Stimulated activated CD8-positive, alpha-beta memory T cell treated with anti-CD3 and anti-CD28 coated beads, Interleukin-2, amount 100 ng/mL, for 48 hours (primary cell): ENCODE measurements around the gene ZNF578.
"Not testable (repeated sequence)": the region's sequence is repeated elsewhere in the genome, so short reads cannot be mapped to it uniquely, and the experiment has no call there.

ENCODE experiments used
- DNase-seq, 2 donors: peaks; one replicate each; pipeline ENCODE4 v3.0.0-alpha.2; 2020; ENCODE audit warnings: low read depth in 2 of 2

The ZNF578 gene

DNA sequence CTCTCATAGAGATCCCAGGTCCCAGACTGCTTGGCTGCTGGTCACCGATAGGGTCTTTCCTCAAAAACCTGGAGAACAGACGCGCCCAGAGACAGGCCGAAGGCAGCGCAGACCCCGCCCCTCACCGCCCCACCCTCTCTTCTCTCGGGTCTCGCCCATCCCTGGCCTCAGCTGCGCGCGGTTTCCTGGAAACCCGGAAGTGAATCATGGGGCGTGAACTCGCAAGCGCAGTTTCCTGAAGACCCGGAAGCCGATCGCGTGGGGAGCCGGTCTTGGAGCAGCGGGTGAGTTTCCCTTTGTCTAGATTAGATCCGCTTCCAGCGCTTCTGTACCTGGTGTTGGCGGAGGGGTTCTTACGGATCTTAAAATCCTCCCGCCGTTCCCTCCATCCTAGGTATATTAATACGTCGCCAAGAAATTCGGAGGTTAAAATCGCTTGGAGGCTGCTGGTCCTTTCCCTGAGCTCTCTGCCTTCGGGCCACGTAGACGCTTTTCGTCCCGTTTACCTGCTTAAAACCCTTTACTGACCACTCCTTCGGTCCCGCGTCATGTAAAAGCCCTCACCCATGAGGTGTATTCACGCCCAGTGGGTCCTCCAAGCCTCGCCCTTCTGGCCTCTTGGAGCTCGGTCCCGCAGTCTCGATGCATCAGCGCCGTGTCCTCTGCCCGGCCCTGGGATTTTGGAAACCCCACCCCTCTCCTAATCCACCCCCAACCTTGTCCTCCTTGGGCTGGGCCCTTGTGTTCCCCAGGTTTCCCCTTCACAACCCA, at the start of gene ZNF578:
Gene ZNF578 (plus strand): TSS at position 230 of the 771 bp plus-strand sequence. CDS start 48,293 bp downstream, outside the sequence.
- DNase-seq, result peak; percentile 49 to 50

GRCh38 chr19:52410276-52410675, 43.1 kb upstream of the ZNF578 start:
- no peak for DNase-seq

GRCh38 chr19:52415711-52416110, 37.6 kb upstream of the ZNF578 start:
- no peak for DNase-seq

- no peak for DNase-seq
Measured at GRCh38 chr19:52428937-52429336, 24.4 kb upstream of the ZNF578 start, which contains the start of gene ZNF534. ZNF534 (plus strand) TSS chr19:52429148; CDS start chr19:52431475, 2,327 bp downstream.

- DNase-seq, result no peak
Measured at GRCh38 chr19:52442179-52442578, 11.2 kb upstream of the ZNF578 start.

- DNase-seq, result no peak
Measured at GRCh38 chr19:52444506-52444905, 8.8 kb upstream of the ZNF578 start.

DNA sequence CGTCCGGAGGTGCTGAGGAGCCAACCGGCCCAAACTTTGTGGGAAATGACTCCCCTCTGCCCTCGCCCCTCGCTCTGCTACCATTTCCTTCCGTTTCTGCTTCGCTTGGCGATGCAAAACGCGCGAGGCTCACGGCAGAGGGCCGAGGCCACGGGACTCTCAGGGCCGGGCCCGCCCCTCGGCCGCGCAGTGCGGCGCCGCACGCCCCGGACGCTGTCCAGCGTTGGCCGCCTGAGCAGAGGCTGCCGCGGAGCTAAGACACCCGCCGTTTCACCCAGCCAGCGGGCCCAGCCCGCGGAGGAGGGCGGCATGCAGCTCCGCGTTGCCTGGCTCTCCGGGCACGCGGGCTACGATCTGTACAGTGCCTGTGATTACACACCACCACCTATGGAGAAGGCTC, 2.1 kb upstream of the ZNF578 start:
- DNase-seq, result no peak

DNA sequence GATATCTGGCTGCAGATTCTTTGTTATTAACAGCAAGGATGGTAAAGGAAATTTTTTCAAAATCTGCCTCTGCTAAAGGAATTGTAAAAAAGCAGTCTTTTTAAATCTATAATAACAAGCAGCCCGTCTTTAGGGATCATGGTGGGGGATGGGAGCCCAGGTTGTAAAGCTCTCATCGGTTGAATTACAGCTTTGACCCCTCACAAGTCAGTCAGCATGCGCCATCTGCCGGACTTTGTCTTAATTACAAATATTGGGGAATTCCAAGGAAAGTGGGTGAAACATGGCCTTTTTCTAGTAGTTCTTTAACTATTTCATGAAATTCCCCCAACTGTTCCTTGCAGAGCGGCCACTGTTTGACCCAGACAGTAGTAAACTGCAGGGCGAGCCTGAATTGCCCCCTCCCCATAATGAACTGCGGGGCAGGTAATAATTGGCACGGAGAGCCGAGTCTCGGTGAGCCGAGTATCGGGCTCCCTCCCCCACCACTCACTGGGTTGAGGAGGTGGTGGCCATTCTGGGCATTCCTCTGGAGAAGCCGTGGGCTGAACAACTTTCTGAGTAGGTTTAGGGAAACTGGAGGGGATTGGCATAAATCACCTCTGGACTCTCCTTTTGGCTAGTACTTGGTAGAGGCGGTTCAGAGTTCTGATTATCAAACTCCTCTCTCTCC, 11.6 kb downstream of the ZNF578 start:
- no peak for DNase-seq

DNA sequence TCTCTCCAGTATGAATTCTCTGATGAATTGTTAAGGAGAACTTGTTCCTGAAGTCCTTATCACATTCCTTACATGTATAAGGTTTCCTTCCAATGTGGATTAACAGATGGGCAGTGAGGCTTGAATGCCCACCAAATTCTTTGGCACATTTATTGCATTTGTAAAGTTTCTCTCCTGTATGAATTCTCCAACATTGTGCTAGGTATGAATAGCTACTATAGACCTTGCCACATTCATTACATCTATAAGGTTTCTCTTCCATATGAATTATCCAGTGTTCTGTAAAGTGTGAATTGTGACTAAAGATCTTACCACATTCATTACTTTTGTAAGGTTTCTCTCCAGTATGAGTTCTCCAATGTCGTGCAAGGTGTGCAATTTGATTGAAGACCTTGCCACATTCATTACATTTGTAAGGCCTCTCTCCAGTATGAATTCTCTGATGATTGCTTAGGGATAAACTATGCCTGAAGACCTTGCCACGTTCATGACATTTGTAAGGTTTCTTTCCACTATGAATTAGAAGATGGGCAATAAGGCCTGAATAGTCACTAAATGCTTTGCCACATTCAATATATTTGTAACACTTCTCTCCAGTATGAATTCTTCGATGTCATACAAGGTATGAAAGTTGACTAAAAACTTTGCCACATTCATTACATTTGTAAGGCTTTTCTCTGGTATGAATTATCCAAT, 20.4 kb downstream of the ZNF578 start:
- no peak for DNase-seq

GRCh38 chr19:52474351-52475127, 21.2 kb downstream of the ZNF578 start:
- DNase-seq, result no peak

DNA sequence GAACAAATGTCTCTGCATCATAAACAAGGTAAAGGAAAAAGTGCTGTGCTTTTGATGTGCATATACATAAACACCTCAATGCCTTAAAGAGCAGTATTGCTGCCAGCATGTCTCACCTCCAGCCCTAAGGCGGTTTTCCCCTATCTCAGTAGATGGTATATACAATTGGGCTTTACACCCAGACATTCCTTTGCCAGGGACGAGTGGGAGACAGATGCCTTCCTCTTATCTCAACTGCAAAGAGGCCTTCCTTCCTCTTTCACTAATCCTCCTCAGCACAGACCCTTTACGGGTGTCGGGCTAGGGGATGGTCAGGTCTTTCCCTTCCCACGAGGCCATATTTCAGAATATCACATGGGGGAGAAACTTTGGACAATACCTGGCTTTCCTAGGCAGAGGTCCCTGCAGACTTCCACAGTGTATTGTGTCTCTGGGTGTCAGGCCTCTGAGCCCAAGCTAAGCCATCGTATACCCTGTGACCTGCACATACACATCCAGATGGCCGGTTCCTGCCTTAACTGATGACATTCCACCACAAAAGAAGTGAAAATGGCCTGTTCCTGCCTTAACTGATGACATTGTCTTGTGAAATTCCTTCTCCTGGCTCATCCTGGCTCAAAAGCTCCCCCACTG, 30.9 kb downstream of the ZNF578 start:
- not testable (repeated sequence) for DNase-seq

GRCh38 chr19:52485064-52485463, 31.7 kb downstream of the ZNF578 start:
- not testable (repeated sequence) for DNase-seq

DNA sequence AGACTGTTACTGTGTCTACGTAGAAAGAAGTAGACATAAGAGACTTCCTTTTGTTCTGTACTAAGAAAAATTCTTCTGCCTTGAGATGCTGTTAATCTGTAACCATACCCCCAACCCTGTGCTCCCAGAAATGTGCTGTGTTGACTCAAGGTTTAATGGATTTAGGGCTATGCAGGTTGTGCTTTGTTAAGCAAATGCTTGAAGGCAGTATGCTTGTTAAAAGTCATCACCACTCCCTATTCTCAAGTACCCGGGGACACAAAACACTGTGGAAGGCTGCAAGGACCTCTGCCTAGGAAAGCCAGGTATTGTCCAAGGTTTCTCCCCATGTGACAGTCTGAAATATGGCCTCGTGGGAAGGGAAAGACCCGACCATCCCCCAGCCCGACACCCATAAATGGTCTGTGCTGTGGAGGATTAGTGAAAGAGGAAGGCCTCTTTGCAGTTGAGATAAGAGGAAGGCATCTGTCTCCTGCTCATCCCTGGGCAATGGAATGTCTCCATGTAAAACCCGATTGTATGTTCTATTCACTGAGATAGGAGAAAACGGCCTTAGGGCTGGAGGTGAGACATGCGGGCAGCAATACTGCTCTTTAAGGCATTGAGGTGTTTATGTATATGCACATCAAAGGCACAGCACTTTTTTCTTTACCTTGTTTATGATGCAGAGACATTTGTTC, 32.3 kb downstream of the ZNF578 start:
- not testable (repeated sequence) for DNase-seq

DNA sequence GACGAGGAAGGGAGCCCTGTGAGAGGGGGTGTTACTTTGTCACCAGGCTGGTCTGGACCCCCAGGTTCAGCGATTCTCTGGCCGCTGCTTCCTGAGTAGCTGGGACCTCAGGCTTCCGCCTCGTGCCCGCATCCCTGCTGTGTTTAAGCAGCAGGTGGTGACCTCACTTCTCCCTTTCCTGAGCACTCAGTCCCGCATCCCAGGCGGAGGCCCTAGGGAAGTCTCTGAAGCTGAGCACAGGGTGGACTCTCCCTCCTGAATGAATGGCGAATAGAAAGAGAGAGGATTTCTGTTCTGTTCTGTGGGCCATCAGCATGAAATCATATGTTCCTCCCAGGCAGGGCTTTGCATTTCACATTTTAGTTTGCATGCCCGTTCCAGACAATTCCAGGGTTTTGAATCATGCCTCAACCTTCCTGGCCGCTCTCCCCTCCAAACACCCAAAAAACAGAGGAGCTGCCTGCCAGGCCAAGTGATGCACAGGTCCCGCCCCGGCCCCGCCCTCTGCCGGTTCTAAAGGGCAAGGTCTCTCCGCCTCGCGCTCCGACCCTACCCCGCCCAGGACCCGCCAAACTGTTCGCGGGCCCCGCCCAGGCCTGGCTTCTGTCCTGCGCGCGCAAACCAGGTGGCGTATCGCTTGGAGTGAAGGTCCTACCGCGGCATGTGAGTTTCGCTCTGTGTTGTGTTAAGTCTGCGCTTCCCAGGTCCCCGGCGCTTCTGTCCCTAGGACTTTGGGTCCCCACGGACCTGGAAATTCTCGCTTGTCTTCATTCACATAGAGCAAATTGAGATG, 39.0 kb downstream of the ZNF578 start:
- DNase-seq, result no peak

GRCh38 chr19:52492994-52493470, 39.7 kb downstream of the ZNF578 start:
- DNase-seq, result no peak

DNA sequence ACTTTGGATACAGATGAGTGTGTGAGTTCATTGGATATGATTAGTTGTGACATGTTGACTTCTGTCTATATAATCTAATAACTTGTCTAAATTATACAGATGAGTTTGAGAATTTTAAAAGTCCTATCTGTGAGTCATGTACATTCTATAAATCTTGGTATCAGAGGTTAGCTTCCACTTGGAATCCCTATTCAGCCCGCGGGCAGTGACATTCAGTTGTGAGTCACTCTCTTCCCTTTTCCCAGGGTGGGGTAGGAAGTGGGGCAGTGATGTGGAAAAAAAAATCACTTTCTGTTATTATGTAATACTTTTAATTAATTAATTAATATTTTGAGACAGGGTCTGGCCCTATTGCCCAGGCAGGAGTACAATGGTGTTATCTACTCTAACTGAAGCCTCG, 41.2 kb downstream of the ZNF578 start:
- no peak for DNase-seq

GRCh38 chr19:52498571-52498970, 45.2 kb downstream of the ZNF578 start:
- DNase-seq, result no peak

- DNase-seq, result not testable (repeated sequence)
Measured at GRCh38 chr19:52500474-52500873, 47.1 kb downstream of the ZNF578 start.

DNA sequence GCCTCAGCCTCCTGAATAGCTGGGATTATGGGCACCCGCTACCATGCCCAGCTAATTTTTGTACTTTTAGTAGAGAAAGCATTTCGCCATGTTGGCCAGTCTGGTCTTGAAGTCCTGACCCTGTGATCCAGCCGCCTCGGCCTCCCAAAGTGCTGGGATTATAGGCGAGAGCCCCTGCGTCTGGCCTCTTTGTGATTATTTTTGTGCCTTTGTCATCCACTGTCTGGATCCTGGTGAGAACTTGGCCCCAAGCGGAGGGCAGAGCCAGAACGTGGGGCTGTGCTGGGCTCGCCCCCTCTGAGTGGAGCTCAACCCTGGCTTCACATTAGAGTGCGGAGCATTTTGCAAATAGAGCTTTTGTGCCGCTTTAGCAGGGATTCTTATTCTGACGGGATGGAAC, 47.6 kb downstream of the ZNF578 start:
- not testable (repeated sequence) for DNase-seq

DNA sequence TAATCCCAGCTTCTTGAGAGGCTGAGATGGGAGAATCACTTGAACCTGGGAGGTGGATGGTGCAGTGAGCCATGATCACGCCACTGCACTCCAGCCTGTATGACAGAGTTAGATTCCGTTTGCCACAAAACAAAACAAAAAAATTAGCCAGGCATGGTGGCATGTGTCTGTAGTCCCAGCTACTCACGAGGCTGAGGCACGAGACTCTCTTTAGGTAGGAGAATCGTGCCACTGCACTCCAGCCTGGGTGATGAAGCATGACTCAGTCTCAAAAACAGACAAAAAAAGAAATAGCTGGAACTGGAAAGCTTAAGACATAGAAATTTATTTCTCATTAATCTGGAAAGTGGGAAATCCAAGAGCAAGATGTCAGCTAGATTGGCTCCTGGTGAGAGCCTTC, 53.9 kb downstream of the ZNF578 start:
- DNase-seq, result no peak
